Heart left ventricle (tissue), 13 donors: ENCODE data around the gene ADAMTS12.

ENCODE experiments used
- CTCF ChIP-seq, 12 donors: fragments of 200-600 bp; sonication (generic) in 4 of 12; IDR thresholded peaks; one replicate each; pipeline versions ENCODE4 v1.5.0 to v1.8.0; 2018 to 2022; ENCODE audit warnings: antibody characterized with exemption in 12 of 12, mild to moderate bottlenecking in 5 of 12
- POLR2A ChIP-seq, 2 donors: fragments of 450-650 bp; IDR thresholded peaks; one replicate each; pipeline ENCODE4 v1.6.1; 2017; ENCODE audit warnings: antibody characterized with exemption in 2 of 2, mild to moderate bottlenecking in 2 of 2, moderate library complexity in 2 of 2
- donor health status: ischemic (EF 13 %, LVEDD 7.1; RV severe dilation, severe dysfunction).
- donor health status: DM: no; HTN: yes; CAD: no.
- donor health status: DM: no; HTN: no; CAD: no.
- donor health status: ischemic (EF 25% LVEDD 6.9; RV normal size, moderate dysfunction).
- donor health status: ischemic (EF 25% LVEDD 5.7; RV mildly dilated, moderate dysfunction).
- donor health status: ischemic (EF 35%, LVEDD 5.7; RV mildly dilated, moderate dysfunction).
- donor health status: nonischemic (EF 11% LVEDD 7.7; RV severe dilation, severe dysfunction).
- donor health status: DM: yes; HTN: yes; CAD: no.
- donor health status: PGD.
- donor health status: ischemic (EF 29% LVEDD 5.4; RV normal size, mild dysfunction).
- donor health status: nonischemic (EF 23%, LVEDD 6.1; RV moderate dilation, normal function).

- no peak for TF ChIP-seq CTCF (IDR thresholded peaks at IDR 0.05)
- TF ChIP-seq POLR2A (IDR thresholded peaks at IDR 0.05), result no peak
Measured at GRCh38 chr5:33701251-33701650, 190.5 kb downstream of the ADAMTS12 start.
